Effector CD8-positive, alpha-beta T cell (primary cell): Measurements from ENCODE around the gene POU3F3.

Source experiments
- DNase-seq: peaks from one replicate; lab custom pipeline; 2025; lab: John Stamatoyannopoulos, UW

POU3F3 gene

GRCh38 chr2:104861351-104862057 lies 7.6 kb downstream of the POU3F3 start:
- no peak for DNase-seq

GRCh38 chr2:104862058-104862941 lies 8.4 kb downstream of the POU3F3 start:
- no peak for DNase-seq

- DNase-seq: no peak
Measured at GRCh38 chr2:104863146-104863467, 9.2 kb downstream of the POU3F3 start.

- no peak for DNase-seq
Measured at GRCh38 chr2:104863468-104864279, 9.8 kb downstream of the POU3F3 start.

- no peak for DNase-seq
Measured at GRCh38 chr2:104864280-104865095, 10.6 kb downstream of the POU3F3 start.

GRCh38 chr2:104865096-104865470 lies 11.2 kb downstream of the POU3F3 start:
- no peak for DNase-seq

GRCh38 chr2:104866122-104866864 lies 12.4 kb downstream of the POU3F3 start:
- no peak for DNase-seq

- no peak for DNase-seq
Measured at GRCh38 chr2:104866883-104867812, 13.2 kb downstream of the POU3F3 start.

GRCh38 chr2:104867813-104868504 lies 14.0 kb downstream of the POU3F3 start:
- no peak for DNase-seq

GRCh38 chr2:104868505-104868866 lies 14.6 kb downstream of the POU3F3 start:
- DNase-seq: no peak

- DNase-seq: no peak
Measured at GRCh38 chr2:104870100-104870975, 16.4 kb downstream of the POU3F3 start.

GRCh38 chr2:104871649-104871971 lies 17.7 kb downstream of the POU3F3 start:
- DNase-seq: no peak

- DNase-seq: no peak
Measured at GRCh38 chr2:104871972-104872865, 18.3 kb downstream of the POU3F3 start.

GRCh38 chr2:104872866-104873688 lies 19.2 kb downstream of the POU3F3 start:
- DNase-seq: no peak

- no peak for DNase-seq
Measured at GRCh38 chr2:104873689-104874054, 19.8 kb downstream of the POU3F3 start.

GRCh38 chr2:104874230-104874629 lies 20.3 kb downstream of the POU3F3 start:
- no peak for DNase-seq

GRCh38 chr2:104875262-104875661 lies 21.3 kb downstream of the POU3F3 start:
- DNase-seq: no peak
